Stimulated activated CD4-positive, alpha-beta T cell treated with anti-CD3 and anti-CD28 coated beads, Interleukin-15, amount 100 ng/mL, for 24 hours (primary cell): ENCODE measurements around the gene DHPS.
"Not testable (repeated sequence)": the region's sequence is repeated elsewhere in the genome, so short reads cannot be mapped to it uniquely, and the experiment has no call there.

Experiments
- DNase-seq: peaks from one replicate; pipeline ENCODE4 v3.0.0-alpha.2; 2020

DHPS gene

GRCh38 chr19:12681074-12681987 is at the start of gene DHPS:
Gene DHPS, minus strand, starts transcription at chr19:12681880. Its CDS starts 114 bp downstream, at chr19:12681766.
- peak; percentile 93 for DNase-seq

GRCh38 chr19:12731337-12731736 is 49.7 kb upstream of the DHPS start:
- DNase-seq = no peak

- no peak for DNase-seq
Observed at GRCh38 chr19:12730064-12730463, 48.4 kb upstream of the DHPS start.

GRCh38 chr19:12727745-12728433 is 46.2 kb upstream of the DHPS start:
- no peak for DNase-seq

- no peak for DNase-seq
Observed at GRCh38 chr19:12726988-12727316, 45.3 kb upstream of the DHPS start.

- DNase-seq = not testable (repeated sequence)
Observed at GRCh38 chr19:12725612-12726011, 43.9 kb upstream of the DHPS start.

GRCh38 chr19:12723641-12724426 is 42.2 kb upstream of the DHPS start, which contains the start of gene TNPO2:
Gene TNPO2, minus strand, starts transcription at chr19:12723932. Its CDS starts 2,955 bp downstream, at chr19:12720977.
- peak; percentile 87 for DNase-seq

- peak; percentile 20 for DNase-seq
Observed at GRCh38 chr19:12723381-12723640, 41.6 kb upstream of the DHPS start.

- peak; percentile 95 for DNase-seq
Observed at GRCh38 chr19:12722566-12723380, 41.1 kb upstream of the DHPS start.

- peak; percentile 61 for DNase-seq
Observed at GRCh38 chr19:12721656-12722565, 40.2 kb upstream of the DHPS start.

- peak; percentile 27 for DNase-seq
Observed at GRCh38 chr19:12720851-12721655, 39.4 kb upstream of the DHPS start.

- DNase-seq = no peak
Observed at GRCh38 chr19:12720296-12720695, 38.6 kb upstream of the DHPS start.

GRCh38 chr19:12715929-12716328 is 34.2 kb upstream of the DHPS start:
- DNase-seq = no peak

GRCh38 chr19:12715102-12715501 is 33.4 kb upstream of the DHPS start:
- DNase-seq = no peak

- DNase-seq = not testable (repeated sequence)
Observed at GRCh38 chr19:12713304-12713703, 31.6 kb upstream of the DHPS start.

GRCh38 chr19:12712077-12712476 is 30.4 kb upstream of the DHPS start:
- not testable (repeated sequence) for DNase-seq

- no peak for DNase-seq
Observed at GRCh38 chr19:12711187-12711586, 29.5 kb upstream of the DHPS start.

- no peak for DNase-seq
Observed at GRCh38 chr19:12708641-12709040, 27.0 kb upstream of the DHPS start.

GRCh38 chr19:12706332-12706718 is 24.6 kb upstream of the DHPS start:
- no peak for DNase-seq

GRCh38 chr19:12705654-12706331 is 24.1 kb upstream of the DHPS start:
- no peak for DNase-seq
